Measurements from ENCODE around the gene HOXB2. TPM values are rescaled to one million over a fixed set of nuclear protein-coding genes. Genes with fewer than 3 reads are reported as not detected.

HOXB2 gene
- total and polyA plus RNA-seq, 2 of the 8 experiments (the other 6 are each of a cell fraction or from before 2014, with no cell fraction given), result not detected

- H3K18ac ChIP-seq (ENCODE audit: extremely low read depth, low read length), result no peak overlapping the region
- H3K4ac ChIP-seq (replicated peaks; ENCODE audit: insufficient read length, low read depth, low read length), result no peak overlapping the region
- 0 out of 2 replicates have a peak overlapping the region, but pooled peaks have one; percentile 41 for H2AK5ac ChIP-seq (ENCODE audit: low read depth, low read length)
- no peak overlapping the region for H3K14ac ChIP-seq (ENCODE audit: insufficient read length)
- FAIRE-seq (no peak), DNase-seq (ENCODE audit: low read depth in 1 of 2, low spot score in 2 of 2) (peak in 1 of 2 experiments; percentile 84)
- peak overlapping the region; percentile 32 for H4K91ac ChIP-seq (replicated peaks; ENCODE audit: insufficient read length, low read length)
- peaks cover 77 to 100% (median 98%) of the 10 kb centered on the region in 4 experiments for H3K27me3 ChIP-seq (replicated peaks in 1 of 4; ENCODE audit: control insufficient read depth in 3 of 4, extremely low read depth in 1 of 4, insufficient read depth in 3 of 4, low read length in 3 of 4)
- WGBS, 2 experiments (ENCODE audit: extremely low coverage in 1 of 2, insufficient coverage in 1 of 2, insufficient read length in 1 of 2, insufficient replicate concordance in 2 of 2, low coverage in 1 of 2, low lambda C conversion rate in 2 of 2, missing lambda C conversion rate in 1 of 2), result 2% methylated on average over 33 of the region's 59 CpGs; no CpG with 5 or more reads in 1 of the 2 experiments
- no peak overlapping the region for H4K5ac ChIP-seq (ENCODE audit: insufficient read length, low read depth, low read length)
- ChIA-PET CTCF (ENCODE audit: partially characterized antibody) (interaction anchor here (0.6 to 2.0 kb wide), 4 partner anchors 16 to 95 kb away, joined by 3 to 5 read pairs (median 4); no protein-coding TSS in a partner anchor), POLR2A (ENCODE audit: partially characterized antibody) (interaction anchor here (0.9 kb wide), 1 partner anchor 13 kb away, joined by 3 read pairs; no protein-coding TSS in a partner anchor)
- H2BK20ac ChIP-seq (ENCODE audit: low read length), result peak overlapping the region; percentile 48; the same call in 1 of the 2 replicates
- H3K23ac ChIP-seq (ENCODE audit: insufficient read length), result no peak overlapping the region
- no peaks in the 10 kb centered on the region for H3K36me3 ChIP-seq (ENCODE audit: control insufficient read depth in 2 of 4, insufficient read depth in 4 of 4, low read length in 3 of 4)
- no peak overlapping the region for H3K9ac ChIP-seq (replicated peaks in 1 of 4; ENCODE audit: extremely low read depth in 1 of 4, low read depth in 3 of 4, low read length in 3 of 4)
- peak overlapping the region; percentile 31 to 70 for H3K4me2 ChIP-seq (ENCODE audit: insufficient read depth in 1 of 2, low read depth in 2 of 2, low read length in 2 of 2)
- no peaks in the 10 kb centered on the region for H3K79me2 ChIP-seq (ENCODE audit: control insufficient read depth in 1 of 2, insufficient read depth in 2 of 2, low read length in 2 of 2)
- H2BK5ac ChIP-seq (ENCODE audit: low read depth, low read length), result no peak overlapping the region
- TF ChIP-seq RBBP5 (IDR thresholded peaks at IDR 0.05; ENCODE audit: borderline replicate concordance, low read depth, low read length), result 0 out of 2 replicates have a peak, but pooled peaks have one; percentile 57
- TF ChIP-seq CREB1 (IDR thresholded peaks at IDR 0.05), result no peak
- TF ChIP-seq NANOG (IDR thresholded peaks at IDR 0.05; ENCODE audit: insufficient read depth, low read depth, low read length, poor library complexity, severe bottlenecking), result peak; percentile 37
- no peak for TF ChIP-seq POLR2AphosphoS5 (IDR thresholded peaks at IDR 0.05; ENCODE audit: low read depth, low read length)
- peak; percentile 90 for TF ChIP-seq RXRA (IDR thresholded peaks at IDR 0.05; ENCODE audit: insufficient read depth, low read depth, low read length)
- TF ChIP-seq RAD21 (IDR thresholded peaks at IDR 0.05 in 1 of 2, conservative IDR thresholded peaks at IDR 0.05 in 1 of 2; ENCODE audit: low read depth in 2 of 2, low read length in 2 of 2), result 0 out of 4 replicates have a peak, but pooled peaks of 1 of the 2 experiments have one; percentile 2
- TF ChIP-seq TEAD4 (IDR thresholded peaks at IDR 0.05; ENCODE audit: low read depth, low read length), result no peak
- TF ChIP-seq SIN3A (conservative IDR thresholded peaks at IDR 0.05 in 1 of 2, IDR thresholded peaks at IDR 0.05 in 1 of 2; ENCODE audit: low read depth in 1 of 2, low read length in 2 of 2), result no peak
- TF ChIP-seq SUZ12 (IDR thresholded peaks at IDR 0.05; ENCODE audit: low read length), result peak; percentile 45
- peak overlapping the region; percentile 68; the same call in 1 of the 2 replicates for H2BK12ac ChIP-seq (ENCODE audit: low read depth, low read length)
- H4K8ac ChIP-seq (ENCODE audit: extremely low read depth, insufficient read depth, low read length), result peak overlapping the region; percentile 25; the same call in 1 of the 2 replicates
- no peak overlapping the region for H2AFZ ChIP-seq (ENCODE audit: low read length)
- peak overlapping the region in 1 of 4 experiments; percentile 54; a peak in 4 of 8 replicates for H3K4me3 ChIP-seq (ENCODE audit: extremely low read depth in 1 of 4, insufficient read depth in 2 of 4, low read depth in 3 of 4, low read length in 4 of 4)
- no peak overlapping the region for H3K27ac ChIP-seq (ENCODE audit: low read depth, low read length)
- H2BK120ac ChIP-seq (replicated peaks; ENCODE audit: low read depth, low read length), result no peak overlapping the region
- no peak overlapping the region for H2BK15ac ChIP-seq (ENCODE audit: low read length)
- no peaks in the 10 kb centered on the region for H3K79me1 ChIP-seq (ENCODE audit: low read depth, low read length)
- no peak overlapping the region for H3K56ac ChIP-seq (replicated peaks; ENCODE audit: insufficient read length, low read depth, low read length)
- peaks cover 0 to 25% (median 12%) of the 10 kb centered on the region in 4 experiments; a peak in 6 of 7 replicates for H3K4me1 ChIP-seq (replicated peaks in 1 of 4; ENCODE audit: control insufficient read depth in 3 of 4, insufficient read depth in 4 of 4, low read length in 3 of 4)
- H3K23me2 ChIP-seq (ENCODE audit: low read depth, low read length), result peaks cover 5% of the 10 kb centered on the region; the same call in 1 of the 2 replicates
- H4K20me1 ChIP-seq (replicated peaks in 1 of 2; ENCODE audit: control insufficient read depth in 1 of 2, insufficient read depth in 2 of 2, low read length in 2 of 2), result peaks cover 6 to 11% of the 10 kb centered on the region in 2 experiments
- no peaks in the 10 kb centered on the region for H3K9me3 ChIP-seq (ENCODE audit: insufficient read depth in 2 of 2, low read depth in 1 of 2, low read length in 1 of 2)
Observed at GRCh38 chr17:48526608-48527546, 18.0 kb downstream of the HOXB2 start.
